Measurements from ENCODE around the gene MAGEH1. TPM values are rescaled to one million over a fixed set of nuclear protein-coding genes. Genes with fewer than 3 reads are reported as not detected.

Gene MAGEH1
- total and polyA plus RNA-seq, 2 of the 4 experiments (the other 2 are of a cell fraction): 22.4 to 29.2 TPM

- peak within 1 kb of the TSS; percentile 80 to 87 for H4K8ac ChIP-seq (ENCODE audit: low read depth in 2 of 2, low read length in 2 of 2)
- no peaks in the 10 kb centered on the region for H3K4me1 ChIP-seq (ENCODE audit: control insufficient read depth, insufficient read depth, low read length)
- H3K79me1 ChIP-seq (ENCODE audit: low read depth in 1 of 2, low read length in 2 of 2): no peaks in the 10 kb centered on the region
- H4K5ac ChIP-seq (ENCODE audit: low read depth, low read length): peak within 1 kb of the TSS; percentile 94
- no peaks in the 10 kb centered on the region for H3K36me3 ChIP-seq (ENCODE audit: control insufficient read depth, insufficient read depth, low read length)
- peak within 1 kb of the TSS; percentile 86 for H3K4me3 ChIP-seq (ENCODE audit: insufficient read depth, low read depth, low read length)
- H2BK5ac ChIP-seq (ENCODE audit: low read depth, low read length, poor library complexity, severe bottlenecking): peak within 1 kb of the TSS; percentile 66
- peak within 1 kb of the TSS; percentile 49; the same call in 1 of the 2 replicates for H3K18ac ChIP-seq (ENCODE audit: low read depth, low read length)
- H2AK5ac ChIP-seq (ENCODE audit: low read depth, low read length): no peak within 1 kb of the TSS
- POLR2A ChIA-PET (ENCODE audit: unreplicated experiment): no interaction called here
- H2BK20ac ChIP-seq (ENCODE audit: low read depth, low read length): no peak within 1 kb of the TSS; the same call in 1 of the 2 replicates
- H2AK9ac ChIP-seq (replicated peaks; ENCODE audit: low read depth, low read length, poor library complexity): peak within 1 kb of the TSS; percentile 66
- CTCF ChIA-PET: no interaction called here
- dilution Hi-C loops (cut with HindIII; ENCODE audit: low sequenced_read_pairs, unreplicated experiment): no loop called here
- WGBS, 2 experiments (ENCODE audit: extremely low coverage in 2 of 2, insufficient read length in 1 of 2): 19% methylated on average over 24 of the region's 34 CpGs; no CpG with 5 or more reads in 1 of the 2 experiments
- peak within 1 kb of the TSS; percentile 81 for H3K14ac ChIP-seq (replicated peaks; ENCODE audit: low read depth, low read length)
- peak within 1 kb of the TSS; percentile 77 for H3K4me2 ChIP-seq (ENCODE audit: low read depth, low read length)
- H3K23ac ChIP-seq (ENCODE audit: low read depth, low read length): peak within 1 kb of the TSS; percentile 77
- H3K56ac ChIP-seq (ENCODE audit: extremely low read depth, insufficient read depth, low read length): peak within 1 kb of the TSS; percentile 78; the same call in 1 of the 2 replicates
- peak within 1 kb of the TSS; percentile 93 for H3K27ac ChIP-seq (ENCODE audit: insufficient read depth, low read length)
- peak; percentile 39 for ATAC-seq (ENCODE audit: low read depth)
- peak within 1 kb of the TSS; percentile 52 for H2BK120ac ChIP-seq (ENCODE audit: low read depth, low read length)
- no peaks in the 10 kb centered on the region for H3K9me3 ChIP-seq (ENCODE audit: control insufficient read depth, insufficient read depth, low read length)
- H2AFZ ChIP-seq (replicated peaks; ENCODE audit: low read length, poor library complexity): peak within 1 kb of the TSS; percentile 95
- no peak within 1 kb of the TSS for H2BK15ac ChIP-seq (ENCODE audit: low read depth, low read length)
- H3K27me3 ChIP-seq (ENCODE audit: control insufficient read depth, insufficient read depth, low read length): no peaks in the 10 kb centered on the region; the same call in 1 of the 2 replicates
- peak within 1 kb of the TSS; percentile 77 for H3K4ac ChIP-seq (ENCODE audit: low read depth, low read length)
- in situ Hi-C loops (cut with MboI; ENCODE audit: low sequenced_read_pairs): loop anchor here (25.0 kb wide), 1 partner anchor 223 kb away; the partner anchor contains the start of gene RRAGB
- H4K20me1 ChIP-seq (ENCODE audit: insufficient read depth, low read length): no peaks in the 10 kb centered on the region
- H3K9ac ChIP-seq (ENCODE audit: low read depth, low read length): peak within 1 kb of the TSS; percentile 88
- intact Hi-C loops (cut with micrococcal nuclease): no loop called here
- no TSS peak for BruUV-seq (replicated peaks)
- peak within 1 kb of the TSS; percentile 70 for H4K91ac ChIP-seq (ENCODE audit: insufficient read depth, low read depth, low read length)
- peak; percentile 51 for DNase-seq
- H3K9me1 ChIP-seq (ENCODE audit: insufficient read depth, low read length): no peaks in the 10 kb centered on the region
- TF ChIP-seq MAZ (IDR thresholded peaks at IDR 0.05; ENCODE audit: borderline replicate concordance, low read depth, low read length) (no peak), CTCF (conservative IDR thresholded peaks at IDR 0.05; ENCODE audit: low read depth, low read length) (0 out of 2 replicates have a peak, but pooled peaks have one; percentile 7), CHD1 (IDR thresholded peaks at IDR 0.05; ENCODE audit: low read depth, low read length) (no peak)
These were observed 37.5 kb downstream of the MAGEH1 start, which contains the start of gene USP51 for GRCh38 chrX:55489314-55490009. TSS of gene USP51 (minus strand) at chrX:55489848. CDS start at chrX:55488939, 909 bp downstream.
